ENCODE measurements around the gene SCAMP4.
"Not testable (repeated sequence)": the region's sequence is repeated elsewhere in the genome, so short reads cannot be mapped to it uniquely, and the experiment has no call there.

Gene SCAMP4

GRCh38 chr19:1883784-1884183 lies 21.4 kb upstream of the SCAMP4 start:
- no peak for DNase-seq

GRCh38 chr19:1884291-1884718 lies 20.9 kb upstream of the SCAMP4 start:
- no peak for DNase-seq

GRCh38 chr19:1884719-1885334 lies 20.4 kb upstream of the SCAMP4 start:
- no peak for DNase-seq

- DNase-seq = peak; percentile 38
Measured at GRCh38 chr19:1885398-1886119, 19.6 kb upstream of the SCAMP4 start, which contains the start of gene ABHD17A. Gene ABHD17A, minus strand, starts transcription at chr19:1885496. Its CDS starts 3,930 bp downstream, at chr19:1881566.

- not testable (repeated sequence) for DNase-seq
Measured at GRCh38 chr19:1886360-1886759, 18.8 kb upstream of the SCAMP4 start.

- DNase-seq = no peak
Measured at GRCh38 chr19:1888385-1888784, 16.8 kb upstream of the SCAMP4 start.

- DNase-seq = no peak
Measured at GRCh38 chr19:1889907-1890306, 15.3 kb upstream of the SCAMP4 start.

GRCh38 chr19:1893791-1894190 lies 11.4 kb upstream of the SCAMP4 start:
- DNase-seq = no peak

GRCh38 chr19:1896508-1896907 lies 8.7 kb upstream of the SCAMP4 start:
- DNase-seq = no peak

- DNase-seq = no peak
Measured at GRCh38 chr19:1901940-1902404, 3.2 kb upstream of the SCAMP4 start.

GRCh38 chr19:1902923-1903322 lies 2.3 kb upstream of the SCAMP4 start:
- DNase-seq = no peak

GRCh38 chr19:1904860-1905109 lies 414 bp upstream of the SCAMP4 start:
- no peak for DNase-seq

- DNase-seq = no peak
Measured at GRCh38 chr19:1905863-1906375, 720 bp downstream of the SCAMP4 start.

GRCh38 chr19:1906985-1907562 lies 1.9 kb downstream of the SCAMP4 start:
- DNase-seq = no peak

- DNase-seq = no peak
Measured at GRCh38 chr19:1907563-1908363, 2.6 kb downstream of the SCAMP4 start.

- no peak for DNase-seq
Measured at GRCh38 chr19:1908364-1908678, 3.1 kb downstream of the SCAMP4 start.

- no peak for DNase-seq
Measured at GRCh38 chr19:1909761-1910080, 4.5 kb downstream of the SCAMP4 start.

- no peak for DNase-seq
Measured at GRCh38 chr19:1910177-1910576, 5.0 kb downstream of the SCAMP4 start.

GRCh38 chr19:1911098-1911497 lies 5.9 kb downstream of the SCAMP4 start:
- no peak for DNase-seq

- no peak for DNase-seq
Measured at GRCh38 chr19:1911995-1912394, 6.8 kb downstream of the SCAMP4 start.

- no peak for DNase-seq
Measured at GRCh38 chr19:1912760-1913505, 7.7 kb downstream of the SCAMP4 start.

- DNase-seq = no peak
Measured at GRCh38 chr19:1913781-1914577, 8.8 kb downstream of the SCAMP4 start.
